Measurements from ENCODE around the gene FLRT2.

The FLRT2 gene

DNA sequence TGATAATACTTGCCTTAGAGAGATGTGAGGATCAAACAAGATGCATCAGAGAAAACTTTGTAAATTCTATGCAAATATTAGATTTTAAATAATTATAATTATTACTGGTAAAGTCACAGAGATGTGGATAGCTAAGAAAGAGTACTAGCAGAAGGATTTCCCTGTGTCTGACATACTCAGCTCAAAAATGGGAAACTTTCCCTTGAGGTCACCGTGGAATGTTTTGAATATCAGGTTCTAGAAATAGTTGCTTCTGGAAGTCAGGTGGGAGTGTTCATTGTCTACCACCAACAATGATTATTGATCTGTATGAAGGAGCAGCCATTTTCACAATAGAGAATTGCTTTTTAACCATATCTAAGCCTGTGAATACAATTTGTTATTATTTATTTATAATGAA lies 71.7 kb downstream of the FLRT2 start:
- DNase-seq: no peak

DNA sequence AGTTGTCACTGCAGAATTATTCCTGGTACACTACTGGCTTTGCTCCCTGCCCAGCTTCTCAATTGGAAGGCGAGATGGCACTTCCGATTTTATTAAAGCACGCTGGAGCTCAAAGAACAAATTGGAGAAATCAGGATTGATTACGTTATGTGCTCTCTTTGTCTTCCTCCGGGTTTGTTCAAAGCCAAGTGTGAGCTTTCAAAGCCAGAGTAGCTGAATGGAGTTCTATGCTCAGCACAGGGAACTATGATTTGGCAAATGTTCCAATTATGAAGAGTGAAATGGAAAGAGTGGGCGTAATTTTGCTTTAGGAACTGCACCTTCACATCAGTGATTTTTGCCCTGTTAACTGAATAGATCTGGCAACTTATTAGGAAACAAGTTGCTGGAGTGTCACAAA lies 72.4 kb downstream of the FLRT2 start:
- no peak for DNase-seq

DNA sequence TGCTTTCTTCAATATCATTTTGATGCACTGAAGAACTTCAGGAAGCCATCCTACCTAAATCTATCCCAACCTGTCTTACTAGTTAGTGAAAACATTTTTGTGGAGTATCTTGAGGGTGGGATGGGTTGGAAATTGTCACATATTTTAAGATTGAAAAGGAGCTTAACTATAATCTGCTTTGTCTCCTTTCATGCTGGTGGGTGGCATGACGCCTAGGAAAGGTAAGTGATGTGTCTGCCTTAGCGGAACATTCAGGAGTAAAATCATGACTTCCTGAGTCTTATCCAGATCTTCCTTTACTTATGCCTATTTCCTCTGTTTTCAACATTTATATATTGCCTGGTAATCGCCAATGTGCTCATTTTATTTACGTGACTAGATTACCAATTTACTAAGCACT lies 74.1 kb downstream of the FLRT2 start:
- no peak for DNase-seq

DNA sequence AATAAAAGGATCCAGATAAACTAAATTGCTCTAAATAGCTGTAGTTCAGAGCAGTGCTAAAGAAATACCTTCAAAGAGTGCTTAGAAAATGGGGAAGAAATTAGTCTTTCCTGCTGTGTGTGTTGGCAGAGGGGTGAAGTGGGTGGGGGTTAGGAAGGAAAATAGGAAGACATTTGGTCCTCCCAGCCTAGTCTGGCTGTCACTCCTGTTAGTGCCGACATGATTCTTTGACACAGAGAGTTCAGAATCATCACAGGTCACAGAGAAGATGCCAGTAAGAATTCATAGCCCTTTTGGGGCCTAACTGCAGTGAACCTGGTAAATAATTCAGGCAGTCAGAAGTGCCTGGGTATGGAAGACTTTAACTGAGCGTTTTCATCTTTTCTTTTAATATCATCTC lies 74.8 kb downstream of the FLRT2 start:
- DNase-seq: no peak

DNA sequence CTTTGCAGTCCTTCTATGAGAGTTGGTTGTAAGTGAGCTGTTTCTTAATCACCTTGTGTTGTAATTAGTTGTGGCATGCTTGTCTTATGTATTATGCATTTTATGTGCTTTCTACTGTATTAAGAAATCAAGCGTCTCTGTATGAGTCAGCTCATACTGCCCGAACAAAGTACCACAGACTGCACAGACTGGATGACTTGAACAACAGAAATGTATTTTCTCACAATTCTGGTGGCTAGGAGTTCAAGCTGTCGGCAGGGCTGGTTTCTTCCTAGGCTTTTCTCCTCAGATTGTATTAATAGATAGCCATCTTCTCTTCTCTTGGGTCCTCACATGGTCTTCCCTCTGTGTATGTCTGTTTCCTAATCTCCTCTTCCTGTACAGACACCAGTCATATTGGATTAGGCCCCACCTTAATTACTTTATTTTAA lies 77.7 kb downstream of the FLRT2 start:
- DNase-seq: no peak

DNA sequence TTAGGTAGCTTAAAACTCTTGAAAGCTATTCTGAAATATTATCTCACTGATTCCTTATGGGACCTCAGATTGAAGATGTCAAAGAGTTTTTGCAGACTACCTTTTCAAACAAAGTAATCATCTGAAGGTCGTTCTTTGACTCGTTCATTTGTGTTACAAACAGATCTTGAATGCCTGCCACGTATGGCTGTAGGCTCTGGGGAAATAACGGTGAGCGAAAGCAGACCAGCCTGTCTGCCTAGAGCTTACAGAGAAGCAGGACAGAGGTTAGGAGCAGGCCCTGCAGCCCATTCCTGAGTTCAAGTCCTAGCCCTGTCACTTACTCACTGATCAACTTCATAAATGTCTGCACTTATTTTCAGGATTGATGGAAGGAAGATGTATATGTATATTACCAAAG lies 83.6 kb downstream of the FLRT2 start:
- DNase-seq: no peak

DNA sequence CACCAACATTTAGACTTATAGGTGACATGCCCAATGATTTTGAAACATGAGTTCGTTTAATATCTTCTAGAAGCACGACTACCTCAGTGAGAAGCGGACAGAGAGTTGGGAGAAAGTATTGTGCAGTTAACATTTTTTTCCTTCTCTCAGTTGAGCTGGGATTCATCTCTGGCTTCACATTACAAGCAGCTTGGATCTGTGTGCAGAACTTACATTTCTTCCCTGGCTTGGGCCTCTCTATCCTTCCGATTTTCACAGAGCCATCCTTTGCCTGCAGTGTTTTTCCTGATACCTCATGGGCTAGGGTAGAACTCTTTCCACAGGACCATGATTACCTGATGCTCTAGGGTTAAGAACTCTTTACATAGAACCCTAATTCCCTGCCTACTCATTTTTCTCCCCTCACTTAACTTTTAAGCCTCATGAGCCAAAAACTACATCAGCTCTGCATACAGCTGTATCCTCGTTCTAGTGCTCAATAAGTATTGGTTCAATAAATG lies 86.5 kb downstream of the FLRT2 start:
- DNase-seq: no peak

DNA sequence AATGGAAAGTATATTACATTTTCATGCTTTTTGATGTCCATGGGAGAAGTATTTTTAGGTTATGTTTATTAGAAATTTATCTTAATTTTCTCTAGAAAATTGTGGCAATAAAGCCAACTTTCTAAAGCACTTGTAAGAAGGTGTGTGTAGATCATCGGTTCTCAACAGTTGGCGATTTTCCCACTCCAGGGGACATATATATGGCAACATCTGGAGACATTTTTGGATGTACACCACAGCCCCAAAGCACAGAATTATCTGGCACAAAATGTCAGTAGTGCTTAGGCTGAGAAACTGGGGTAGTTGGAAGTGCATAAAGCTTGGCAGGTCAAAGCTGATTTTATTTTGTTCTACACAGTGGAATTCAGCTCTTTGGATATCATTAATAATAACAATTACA lies 86.9 kb downstream of the FLRT2 start:
- no peak for DNase-seq

DNA sequence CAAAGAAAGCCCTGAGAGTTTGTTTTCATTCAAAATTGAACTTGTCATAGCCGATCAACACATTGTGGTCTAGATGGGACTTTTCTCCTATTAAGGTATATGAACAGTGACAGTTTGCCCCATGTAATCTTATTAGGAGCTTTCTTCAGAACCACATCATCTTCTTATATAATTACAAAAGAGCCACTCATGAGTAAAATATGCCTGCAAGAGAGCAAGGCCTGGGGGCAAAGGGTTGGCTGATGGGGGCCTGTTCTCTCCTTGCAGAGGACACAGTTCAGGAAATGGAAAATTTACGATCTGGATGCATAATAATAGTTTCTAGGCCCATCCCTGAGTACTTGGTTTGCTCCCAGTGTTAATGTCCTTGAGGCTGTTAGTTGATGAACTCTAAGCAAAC lies 87.8 kb downstream of the FLRT2 start:
- DNase-seq: no peak

DNA sequence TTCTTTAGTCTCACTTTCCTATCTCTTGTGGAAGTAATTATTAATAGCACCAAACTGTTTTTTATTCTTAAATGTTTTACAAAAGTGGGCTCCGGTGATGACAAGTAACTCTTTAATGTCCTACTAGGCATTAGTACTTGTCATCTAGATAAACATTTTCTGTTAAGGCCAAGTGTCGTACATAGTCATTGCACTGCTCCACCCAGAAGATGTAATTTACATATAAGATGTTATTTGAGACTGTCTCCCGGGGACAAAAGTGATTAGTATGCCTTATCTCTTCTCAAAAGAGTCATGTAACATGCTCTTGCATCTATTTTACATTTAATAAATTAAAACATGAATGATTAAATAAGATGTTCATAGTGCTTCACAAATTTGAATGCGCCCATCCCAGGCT lies 88.4 kb downstream of the FLRT2 start:
- no peak for DNase-seq

DNA sequence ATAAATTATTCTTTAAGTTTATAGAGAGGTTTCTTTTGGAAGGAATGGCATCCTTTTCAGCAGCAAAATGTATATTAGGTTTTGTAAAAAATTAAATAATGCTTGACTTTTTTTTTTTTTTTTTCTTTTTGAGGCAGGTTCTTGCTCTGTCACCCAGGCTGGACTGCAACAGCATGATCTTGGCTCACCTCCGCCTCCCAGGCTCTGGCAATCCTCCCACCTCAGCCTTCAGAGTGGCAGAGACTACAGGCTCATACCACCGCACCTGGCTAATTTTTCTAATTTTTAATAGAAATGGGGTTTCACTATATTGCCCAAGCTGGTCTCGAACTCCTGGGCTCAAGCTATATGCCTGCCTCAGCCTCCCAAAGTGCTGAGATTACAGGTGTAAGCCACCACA lies 89.0 kb downstream of the FLRT2 start:
- no peak for DNase-seq

DNA sequence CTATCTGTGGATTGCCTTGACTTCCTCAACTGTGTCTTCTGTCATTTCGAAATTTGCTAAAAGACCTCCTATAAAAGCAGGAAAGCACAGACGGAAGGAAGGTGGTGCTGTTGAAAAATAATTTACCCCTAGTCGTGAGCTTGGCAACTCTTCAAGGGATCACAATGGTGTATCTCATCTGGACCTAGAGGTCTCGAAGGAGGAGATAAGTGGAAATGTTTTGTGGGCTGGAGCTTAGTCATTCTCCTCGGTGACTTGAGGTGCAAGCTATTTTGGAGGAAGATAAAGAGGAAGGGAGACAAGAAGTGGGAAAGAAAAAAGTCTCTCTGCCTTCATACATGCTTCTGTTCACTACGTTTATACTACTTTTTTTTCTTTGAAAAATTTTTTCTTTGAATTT lies 89.9 kb downstream of the FLRT2 start:
- no peak for DNase-seq

DNA sequence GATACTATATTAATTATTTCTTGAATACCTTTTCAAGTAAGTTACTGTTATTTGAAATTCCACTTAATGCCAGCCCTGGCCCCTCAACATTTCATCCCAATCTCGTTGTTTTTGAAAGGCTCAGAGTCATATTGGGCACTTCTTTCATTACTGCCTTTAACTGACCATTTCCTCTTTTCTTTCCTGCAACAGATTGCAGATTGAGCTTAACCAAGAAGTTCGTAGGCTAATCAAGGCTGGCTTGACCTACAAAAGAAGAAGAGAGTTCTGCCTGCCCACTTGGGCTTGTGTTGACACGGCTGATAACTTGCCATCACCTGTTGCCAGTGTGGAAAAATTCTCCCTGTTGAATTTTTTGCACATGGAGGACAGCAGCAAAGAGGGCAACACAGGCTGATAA lies 91.0 kb downstream of the FLRT2 start:
- no peak for DNase-seq

DNA sequence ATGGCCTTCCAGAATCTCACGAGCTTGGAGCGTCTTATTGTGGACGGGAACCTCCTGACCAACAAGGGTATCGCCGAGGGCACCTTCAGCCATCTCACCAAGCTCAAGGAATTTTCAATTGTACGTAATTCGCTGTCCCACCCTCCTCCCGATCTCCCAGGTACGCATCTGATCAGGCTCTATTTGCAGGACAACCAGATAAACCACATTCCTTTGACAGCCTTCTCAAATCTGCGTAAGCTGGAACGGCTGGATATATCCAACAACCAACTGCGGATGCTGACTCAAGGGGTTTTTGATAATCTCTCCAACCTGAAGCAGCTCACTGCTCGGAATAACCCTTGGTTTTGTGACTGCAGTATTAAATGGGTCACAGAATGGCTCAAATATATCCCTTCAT lies 92.2 kb downstream of the FLRT2 start:
- DNase-seq: no peak

DNA sequence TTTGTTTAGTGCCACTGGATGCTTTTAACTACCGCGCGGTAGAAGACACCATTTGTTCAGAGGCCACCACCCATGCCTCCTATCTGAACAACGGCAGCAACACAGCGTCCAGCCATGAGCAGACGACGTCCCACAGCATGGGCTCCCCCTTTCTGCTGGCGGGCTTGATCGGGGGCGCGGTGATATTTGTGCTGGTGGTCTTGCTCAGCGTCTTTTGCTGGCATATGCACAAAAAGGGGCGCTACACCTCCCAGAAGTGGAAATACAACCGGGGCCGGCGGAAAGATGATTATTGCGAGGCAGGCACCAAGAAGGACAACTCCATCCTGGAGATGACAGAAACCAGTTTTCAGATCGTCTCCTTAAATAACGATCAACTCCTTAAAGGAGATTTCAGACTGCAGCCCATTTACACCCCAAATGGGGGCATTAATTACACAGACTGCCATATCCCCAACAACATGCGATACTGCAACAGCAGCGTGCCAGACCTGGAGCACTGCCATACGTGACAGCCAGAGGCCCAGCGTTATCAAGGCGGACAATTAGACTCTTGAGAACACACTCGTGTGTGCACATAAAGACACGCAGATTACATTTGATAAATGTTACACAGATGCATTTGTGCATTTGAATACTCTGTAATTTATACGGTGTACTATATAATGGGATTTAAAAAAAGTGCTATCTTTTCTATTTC lies 93.2 kb downstream of the FLRT2 start:
- DNase-seq: no peak

DNA sequence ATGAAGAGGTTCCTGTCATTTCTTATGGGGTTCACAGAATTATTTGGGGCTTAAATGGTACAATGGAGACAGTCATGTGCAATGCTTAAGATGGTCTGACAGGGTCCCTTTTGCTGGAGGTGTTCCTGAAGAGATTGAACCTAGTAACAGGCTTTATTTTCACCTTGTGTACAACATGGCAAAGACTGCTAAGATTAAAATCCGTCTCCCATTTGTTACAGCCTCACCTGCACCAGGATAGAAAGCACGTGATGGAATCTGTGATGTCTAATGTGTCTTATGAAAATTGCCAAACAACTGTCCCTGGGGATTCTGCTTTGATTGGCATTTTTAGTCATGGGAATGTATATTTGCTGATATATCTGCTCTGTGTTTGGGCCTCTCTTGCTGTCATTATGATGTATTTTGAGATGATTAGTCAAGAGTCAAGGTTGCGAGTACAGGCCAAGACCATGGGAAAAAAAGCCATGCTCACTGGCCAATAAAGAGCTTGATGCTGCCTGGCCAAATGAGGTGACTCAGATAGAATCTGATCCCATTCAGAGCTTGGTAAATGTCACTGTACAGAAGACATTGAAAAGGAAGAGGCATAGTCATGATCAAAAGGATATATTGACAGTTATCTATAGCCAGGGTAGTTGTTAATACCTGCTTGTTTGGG lies 96.1 kb downstream of the FLRT2 start:
- no peak for DNase-seq

DNA sequence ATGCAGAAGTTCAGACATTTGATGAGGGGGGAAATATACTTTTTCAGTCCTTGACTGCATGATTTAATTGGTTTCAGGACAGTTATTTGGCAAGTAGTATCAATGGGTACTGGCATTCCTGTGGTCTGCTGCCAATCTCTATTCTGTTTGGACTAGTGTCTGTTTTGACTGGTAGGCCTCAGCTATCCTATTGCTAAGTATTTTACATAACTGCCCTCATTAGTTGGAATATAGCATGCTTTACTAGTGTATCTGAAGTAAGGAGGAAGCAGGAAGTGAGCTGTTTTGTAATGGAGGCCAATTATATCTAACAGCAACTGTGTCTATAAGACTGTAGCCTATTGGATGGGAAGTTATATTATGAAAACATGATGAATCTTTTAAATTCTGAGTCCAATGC lies 104.3 kb downstream of the FLRT2 start:
- no peak for DNase-seq

DNA sequence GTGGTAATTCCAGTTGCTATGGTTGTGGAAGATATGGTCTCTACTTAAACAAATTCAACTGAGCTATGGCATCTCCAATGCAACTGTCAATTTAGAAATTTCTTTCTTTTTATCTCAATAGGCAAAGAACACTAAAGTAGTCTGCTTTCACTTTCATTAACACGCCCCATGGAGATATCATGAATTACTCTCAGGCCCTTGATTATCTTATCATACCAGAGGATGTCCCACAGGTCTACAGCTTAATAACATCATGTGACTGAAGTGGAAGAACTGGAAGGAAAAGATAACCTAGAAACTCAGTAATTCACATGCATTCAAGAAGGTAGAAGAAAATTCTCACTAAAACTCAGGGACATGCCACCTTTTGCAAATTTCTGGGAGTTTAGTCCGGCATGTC lies 114.3 kb downstream of the FLRT2 start:
- DNase-seq: no peak

DNA sequence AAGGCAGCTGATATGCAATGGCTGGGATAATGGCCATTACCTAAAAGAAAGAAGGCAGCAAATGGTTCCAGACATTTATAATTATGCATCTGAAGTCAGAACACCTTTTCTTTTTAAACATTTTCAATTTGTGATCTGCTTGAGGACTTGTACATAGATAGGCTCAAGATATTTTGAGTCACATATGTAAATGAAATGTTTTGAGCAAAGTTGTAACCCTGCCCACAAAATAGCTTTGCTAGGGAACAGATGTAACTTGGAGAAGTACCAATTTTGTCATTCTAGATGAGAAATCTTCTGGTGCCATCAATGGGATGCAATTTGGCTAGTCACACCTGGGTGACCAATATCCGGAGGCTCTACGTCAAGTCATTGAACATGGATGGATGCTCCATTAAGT lies 123.1 kb downstream of the FLRT2 start:
- no peak for DNase-seq

DNA sequence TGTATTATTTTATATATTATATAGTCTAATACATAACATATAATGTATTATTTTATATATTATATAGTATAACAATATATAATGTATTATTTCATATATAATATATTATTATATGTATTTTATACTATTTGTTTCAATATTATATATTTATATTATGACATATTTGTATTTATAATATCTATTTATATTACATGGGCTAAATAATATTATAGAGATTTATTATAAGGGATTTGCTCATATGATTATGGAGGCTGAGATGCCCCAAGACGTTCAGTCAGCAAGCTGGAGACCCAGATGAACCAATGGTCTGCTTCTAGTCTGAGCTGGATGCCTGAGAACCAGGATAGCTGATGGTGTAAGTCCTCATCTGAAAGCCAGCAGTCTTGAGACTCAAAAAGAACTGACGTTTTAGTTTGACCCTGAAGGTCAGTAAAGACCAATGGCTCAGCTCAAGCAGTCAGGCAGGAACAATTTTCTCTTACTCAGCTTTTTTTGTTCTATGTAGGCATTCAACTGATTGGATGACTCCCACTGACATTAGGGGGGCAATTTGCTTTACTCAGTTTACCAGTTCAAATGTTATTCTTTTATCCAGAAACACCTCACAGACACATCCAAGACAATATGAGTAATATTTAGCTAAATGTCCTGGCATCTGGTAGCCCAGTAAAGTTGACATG lies 130.4 kb downstream of the FLRT2 start:
- DNase-seq: no peak

DNA sequence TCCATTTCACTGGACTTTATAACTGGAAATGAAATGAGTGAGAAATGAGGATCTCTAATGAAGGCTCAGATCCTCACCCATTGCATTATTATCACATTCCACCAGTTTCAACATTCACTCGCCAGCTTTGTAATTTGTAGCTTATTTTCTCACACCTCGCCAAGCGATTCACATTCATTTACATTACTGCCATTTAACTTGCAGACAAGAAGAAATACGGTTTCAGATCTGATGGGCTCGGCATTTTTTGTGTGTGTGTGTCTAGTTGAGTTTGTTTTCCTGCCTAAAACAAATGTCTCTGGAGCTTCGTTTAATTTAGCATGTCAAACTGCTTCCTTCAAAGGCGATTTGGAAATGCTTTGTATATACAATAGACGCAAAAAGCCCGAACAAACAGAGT lies 132.2 kb downstream of the FLRT2 start:
- no peak for DNase-seq

DNA sequence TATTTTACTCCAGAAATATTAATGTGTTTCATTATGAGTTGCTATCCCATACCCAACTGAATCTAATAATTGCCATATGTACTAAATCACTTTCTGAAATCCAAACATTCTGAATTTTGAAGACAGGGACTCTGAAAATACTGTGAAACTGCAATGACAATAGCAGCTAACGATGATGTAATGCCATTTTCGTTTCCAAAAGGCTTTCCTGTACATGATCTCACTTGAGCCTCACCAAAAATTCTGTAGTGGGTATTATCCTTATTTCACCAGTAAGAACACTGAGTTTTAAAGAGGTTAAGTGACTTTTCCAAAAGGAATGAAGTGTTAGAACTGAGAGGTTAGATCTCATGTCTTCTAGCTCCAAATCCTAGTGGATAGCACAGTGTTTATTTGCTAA lies 133.3 kb downstream of the FLRT2 start:
- no peak for DNase-seq

DNA sequence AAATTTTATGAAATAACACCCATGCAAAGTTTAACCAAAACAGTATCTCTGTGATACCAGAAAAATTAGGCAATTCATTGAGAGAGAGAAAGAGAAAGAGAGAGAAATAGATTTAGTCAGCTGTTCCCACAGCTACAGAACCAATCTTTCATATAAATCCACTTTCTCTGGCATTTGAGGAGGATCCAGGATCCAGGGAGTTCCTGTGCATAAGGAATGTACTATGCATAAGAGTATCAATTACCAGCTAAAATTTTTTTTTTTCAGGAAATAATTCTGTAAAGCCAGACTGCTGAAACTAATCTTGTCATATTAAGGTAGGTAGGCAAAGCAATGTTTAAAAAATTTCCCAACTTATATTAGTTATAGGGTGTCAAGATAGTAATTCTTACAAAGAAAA lies 133.7 kb downstream of the FLRT2 start:
- no peak for DNase-seq

DNA sequence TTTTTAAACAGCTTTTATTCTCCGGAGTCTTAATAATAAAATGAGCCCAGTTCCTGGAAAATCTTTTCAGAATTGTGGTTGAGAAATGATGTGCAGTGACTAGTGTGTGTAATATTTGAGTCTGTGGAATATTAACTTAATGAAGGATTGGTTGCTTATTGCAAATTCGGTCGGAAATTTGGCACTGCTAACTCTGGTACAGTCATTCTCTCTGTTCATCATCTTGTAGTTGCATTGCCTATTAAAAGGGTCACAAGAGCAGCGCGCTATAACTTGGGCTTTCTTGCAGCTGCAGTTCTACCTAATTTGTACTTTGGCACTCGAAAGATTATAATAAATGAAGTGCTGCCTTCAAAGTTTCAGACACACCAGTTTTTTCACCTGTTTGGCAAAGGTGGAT lies 146.0 kb downstream of the FLRT2 start:
- DNase-seq: no peak

Data from activated CD4-positive, alpha-beta T cell treated with anti-CD3 and anti-CD28 coated beads, Interleukin-2, amount 50 U/mL, for 48 hours (primary cell).